GM12878 (cell line): ENCODE results near the gene XRCC2.

Source experiments
- ATF2 ChIP-seq: IDR thresholded peaks from 2 replicates; pipeline ENCODE4 v1.6.1; 2012; ENCODE audit warnings: low read length, inconsistent platforms
- E2F4 ChIP-seq: IDR thresholded peaks from 2 replicates; pipeline ENCODE4 v1.6.1; 2012; ENCODE audit warnings: low read depth, low read length, improper control_type of control experiment
- HCFC1 ChIP-seq: fragments of 150-350 bp; IDR thresholded peaks from 2 replicates; pipeline ENCODE4 v1.6.1; 2014; ENCODE audit warnings: low read length
- JUNB ChIP-seq: IDR thresholded peaks from 2 replicates; pipeline ENCODE4 v1.6.1; 2016; ENCODE audit warnings: antibody characterized with exemption, mild to moderate bottlenecking

- no peak for TF ChIP-seq HCFC1
- no peak for TF ChIP-seq JUNB
- no peak for TF ChIP-seq ATF2
- no peak for TF ChIP-seq E2F4
Measured at GRCh38 chr7:152667958-152668357, 8.0 kb downstream of the XRCC2 start.
